Measurements from ENCODE around the gene PALLD. TPM values are rescaled to one million over a fixed set of nuclear protein-coding genes. Genes with fewer than 3 reads are reported as not detected.
A peak's percentile ranks its signal among the peaks of the same experiment; 100 is the strongest.

PALLD gene
- total and polyA plus RNA-seq, 2 experiments from 2014 or later: 157 to 178 TPM

GRCh38 chr4:168846414-168846813 lies 349.6 kb downstream of the PALLD start:
- H3K27me3 ChIP-seq: no peaks in the 10 kb centered on the region
- no peak for TF ChIP-seq CTCF (IDR thresholded peaks at IDR 0.05; ENCODE audit: low read depth, low read length)
- H3K4me1 ChIP-seq (ENCODE audit: low read depth): peaks cover 33% of the 10 kb centered on the region
- no peak overlapping the region for H3K4me3 ChIP-seq
- no peak for DNase-seq (ENCODE audit: low read depth in 1 of 2, low spot score in 1 of 2)
- H3K27ac ChIP-seq: no peak overlapping the region
- H3K9me3 ChIP-seq (ENCODE audit: low read depth): no peaks in the 10 kb centered on the region
- H3K36me3 ChIP-seq: no peaks in the 10 kb centered on the region

DNA sequence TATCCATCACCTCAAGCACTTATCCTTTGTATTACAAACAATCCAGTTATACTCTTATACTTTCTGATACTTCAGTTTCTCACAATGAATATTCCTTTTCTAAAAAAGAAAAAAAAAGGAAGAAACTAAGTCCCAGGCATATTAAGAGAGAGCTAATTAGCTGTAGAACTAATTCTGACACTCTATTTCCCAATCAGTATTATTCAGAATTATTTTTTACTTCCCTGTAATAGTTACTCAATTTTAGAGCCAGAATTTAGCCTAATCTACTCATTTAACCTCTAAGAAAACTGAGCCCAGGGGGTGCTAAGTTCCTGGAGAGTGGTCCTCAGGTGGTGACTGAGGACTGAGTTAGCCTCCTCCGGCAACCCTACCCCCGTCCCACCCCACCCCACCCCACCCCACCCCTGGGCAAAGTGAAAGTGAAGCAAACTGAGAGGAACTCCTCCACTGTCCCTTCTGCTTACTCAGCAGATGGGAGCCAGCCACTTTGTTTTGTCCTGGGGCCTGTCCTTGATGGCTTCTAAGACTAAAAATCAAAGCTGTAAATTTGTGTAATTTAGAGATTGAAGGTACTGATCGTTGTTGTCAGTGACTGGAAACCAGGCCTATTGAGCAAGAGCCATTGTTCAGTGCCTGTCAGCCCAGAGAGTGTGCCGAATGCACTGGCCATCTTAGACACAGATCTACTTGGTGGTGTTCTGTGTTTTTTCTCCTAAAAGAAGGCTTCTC lies 351.1 kb downstream of the PALLD start:
- H3K4me3 ChIP-seq: no peak overlapping the region
- H3K27me3 ChIP-seq: no peaks in the 10 kb centered on the region
- no peaks in the 10 kb centered on the region for H3K9me3 ChIP-seq (ENCODE audit: low read depth)
- H3K36me3 ChIP-seq: no peaks in the 10 kb centered on the region
- peaks cover 33% of the 10 kb centered on the region for H3K4me1 ChIP-seq (ENCODE audit: low read depth)
- H3K27ac ChIP-seq: peak overlapping the region; percentile 14
- peak in 1 of 2 donors; percentile 53 for DNase-seq (ENCODE audit: low read depth in 1 of 2, low spot score in 1 of 2)
- no peak for TF ChIP-seq CTCF (IDR thresholded peaks at IDR 0.05; ENCODE audit: low read depth, low read length)

GRCh38 chr4:168849030-168849675 lies 352.3 kb downstream of the PALLD start:
- DNase-seq (ENCODE audit: low read depth in 1 of 2, low spot score in 1 of 2): peak; percentile 20 to 66
- Histone ChIP-seq H3K36me3 (no peaks in the 10 kb centered on the region), H3K9me3 (ENCODE audit: low read depth) (no peaks in the 10 kb centered on the region), H3K27ac (peak overlapping the region; percentile 14), H3K27me3 (no peaks in the 10 kb centered on the region), H3K4me1 (ENCODE audit: low read depth) (peaks cover 36% of the 10 kb centered on the region), H3K4me3 (no peak overlapping the region)
- TF ChIP-seq CTCF (IDR thresholded peaks at IDR 0.05; ENCODE audit: low read depth, low read length): no peak

- no peaks in the 10 kb centered on the region for H3K27me3 ChIP-seq
- peaks cover 43% of the 10 kb centered on the region for H3K4me1 ChIP-seq (ENCODE audit: low read depth)
- no peaks in the 10 kb centered on the region for H3K9me3 ChIP-seq (ENCODE audit: low read depth)
- no peak for TF ChIP-seq CTCF (IDR thresholded peaks at IDR 0.05; ENCODE audit: low read depth, low read length)
- peak in 1 of 2 donors; percentile 57 for DNase-seq (ENCODE audit: low read depth in 1 of 2, low spot score in 1 of 2)
- no peak overlapping the region for H3K4me3 ChIP-seq
- H3K36me3 ChIP-seq: no peaks in the 10 kb centered on the region
- H3K27ac ChIP-seq: peak overlapping the region; percentile 74
These were observed 353.1 kb downstream of the PALLD start for GRCh38 chr4:168849997-168850396.

GRCh38 chr4:168852387-168852786 lies 355.5 kb downstream of the PALLD start:
- no peak for DNase-seq (ENCODE audit: low read depth in 1 of 2, low spot score in 1 of 2)
- Histone ChIP-seq H3K4me1 (ENCODE audit: low read depth) (peaks cover 38% of the 10 kb centered on the region), H3K9me3 (ENCODE audit: low read depth) (no peaks in the 10 kb centered on the region), H3K27me3 (no peaks in the 10 kb centered on the region), H3K4me3 (no peak overlapping the region), H3K27ac (peak overlapping the region; percentile 40), H3K36me3 (no peaks in the 10 kb centered on the region)
- TF ChIP-seq CTCF (IDR thresholded peaks at IDR 0.05; ENCODE audit: low read depth, low read length): no peak

All from cardiac muscle cell (in vitro differentiated cells and primary cell).